Vagina (tissue), 2 donors: ENCODE measurements around the gene PARD6A. TPM values are rescaled to one million over a fixed set of nuclear protein-coding genes. Genes with fewer than 3 reads are reported as not detected.

Experiments used
- DNase-seq, 2 donors: peaks; one replicate each; pipeline ENCODE4 v3.0.0-alpha.2; 2017; ENCODE audit errors: extremely low spot score in 2 of 2
- H3K27ac ChIP-seq: fragments of 200-600 bp; sonication (generic); one replicate; pipeline ENCODE4 v1.5.1; 2019
- H3K27me3 ChIP-seq: fragments of 200-600 bp; sonication (generic); one replicate; pipeline ENCODE4 v1.5.1; 2019
- H3K36me3 ChIP-seq, 2 donors: fragments of 200-600 bp; sonication (generic); one replicate each; pipeline ENCODE4 v1.5.1; 2017 to 2019
- H3K4me1 ChIP-seq: fragments of 200-600 bp; sonication (generic); one replicate; pipeline ENCODE4 v1.5.1; 2019
- H3K4me3 ChIP-seq, 2 donors: fragments of 200-600 bp; sonication (generic); 1 replicate in 1 of 2; 2 replicates in 1 of 2; pipeline ENCODE4 v1.5.1; 2016 to 2019
- H3K9me3 ChIP-seq: fragments of 200-600 bp; sonication (generic); one replicate; pipeline ENCODE4 v1.5.1; 2019
- CTCF ChIP-seq, 3 experiments: fragments of 450-650 bp in 2 of 3; fragments of 200-600 bp in 1 of 3; sonication (generic) in 1 of 3; IDR thresholded peaks; one replicate each; pipeline ENCODE4 v1.5.1; 2017 to 2019; ENCODE audit warnings: antibody characterized with exemption in 3 of 3, mild to moderate bottlenecking in 2 of 3, moderate library complexity in 2 of 3
- POLR2A ChIP-seq, 2 donors: fragments of 450-650 bp; IDR thresholded peaks; one replicate each; pipeline ENCODE4 v1.6.1; 2017; ENCODE audit warnings: antibody characterized with exemption in 2 of 2, mild to moderate bottlenecking in 2 of 2, moderate library complexity in 2 of 2
- POLR2AphosphoS5 ChIP-seq, 2 donors: sonication (generic); formaldehyde crosslinking; IDR thresholded peaks; one replicate each; pipeline ENCODE4 v1.9.0; 2017; ENCODE audit warnings: antibody characterized with exemption in 2 of 2, mild to moderate bottlenecking in 2 of 2, low read depth in 1 of 2; ENCODE audit not compliant: insufficient read depth in 1 of 2
- intact Hi-C: fragments of 100-400 bp; cut with DNase I; formaldehyde crosslinking; loops from one replicate; pipeline ENCODE4 v1.15.1; 2023
- total RNA-seq: library from RNA; depleted of rRNA; stranded (reverse); fragments of >200 nt; gene quantifications from one replicate; pipeline ENCODE4 v1.2.3, GENCODE V29; 2016

Gene PARD6A
- total RNA-seq, 1 donor from 2014 or later: 1.2 TPM

- H3K4me1 ChIP-seq: peaks cover 37% of the 10 kb centered on the region
- no peaks in the 10 kb centered on the region for H3K27me3 ChIP-seq
- peak overlapping the region; percentile 67 to 78 for H3K4me3 ChIP-seq
- H3K36me3 ChIP-seq: no peaks in the 10 kb centered on the region
- H3K9me3 ChIP-seq: no peaks in the 10 kb centered on the region
- TF ChIP-seq CTCF (IDR thresholded peaks at IDR 0.05): no peak
- TF ChIP-seq POLR2AphosphoS5 (IDR thresholded peaks at IDR 0.05; ENCODE audit: insufficient read depth in 1 of 2, low read depth in 1 of 2): no peak
- no peak for TF ChIP-seq POLR2A (IDR thresholded peaks at IDR 0.05)
- peak overlapping the region; percentile 90 for H3K27ac ChIP-seq
- intact Hi-C loops: loop anchor here (2.0 kb wide), 1 partner anchor 105 kb away; the partner anchor contains the start of gene CTCF
- no peak for DNase-seq
Observed at GRCh38 chr16:67667453-67667816, 6.7 kb downstream of the PARD6A start.

DNA sequence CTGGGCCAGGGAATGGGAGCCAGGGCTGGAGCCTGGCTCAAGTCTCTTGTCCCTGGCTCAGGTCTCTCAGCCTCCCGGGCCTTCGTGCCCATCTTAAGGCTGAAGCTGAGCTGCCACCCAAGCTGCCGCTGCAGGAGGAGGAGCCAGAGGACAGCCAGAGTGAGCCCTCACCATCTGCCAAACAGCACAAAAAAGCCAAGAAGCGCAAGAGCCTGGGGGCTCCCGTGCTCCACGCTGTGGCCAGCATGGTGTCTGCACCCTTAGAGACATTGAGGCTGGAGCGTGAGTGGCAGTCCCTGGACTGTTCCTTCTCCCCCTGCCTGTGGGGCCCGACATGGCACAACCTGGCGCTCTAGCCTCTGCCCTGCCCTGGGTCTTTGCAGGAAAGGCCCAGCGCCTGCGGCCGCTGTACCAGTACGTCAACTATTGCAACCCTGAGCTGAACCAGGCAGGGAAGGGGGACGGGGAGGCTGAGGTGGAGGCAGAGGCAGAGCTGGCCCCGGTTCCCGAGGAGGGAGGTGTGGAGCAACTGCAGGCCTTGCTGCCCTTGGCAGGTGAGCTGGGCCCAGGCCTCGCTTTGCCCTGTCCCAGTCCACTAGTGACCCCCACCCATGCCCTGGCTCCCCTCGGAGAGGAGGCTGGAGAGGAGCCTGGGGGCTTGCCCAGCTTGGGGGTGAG is 7.2 kb downstream of the PARD6A start:
- Histone ChIP-seq H3K9me3 (no peaks in the 10 kb centered on the region), H3K27me3 (no peaks in the 10 kb centered on the region), H3K36me3 (no peaks in the 10 kb centered on the region), H3K27ac (peak overlapping the region; percentile 90), H3K4me3 (peak overlapping the region; percentile 67 to 78), H3K4me1 (peaks cover 40% of the 10 kb centered on the region)
- intact Hi-C loops: loop anchor here (2.0 kb wide), 2 partner anchors 105 to 147 kb away; partner anchors contain the start of gene CTCF
- TF ChIP-seq CTCF (IDR thresholded peaks at IDR 0.05) (peak; percentile 32 to 86 (median 64)), POLR2A (IDR thresholded peaks at IDR 0.05) (no peak), POLR2AphosphoS5 (IDR thresholded peaks at IDR 0.05; ENCODE audit: insufficient read depth in 1 of 2, low read depth in 1 of 2) (peak; percentile 45 to 68)
- DNase-seq: no peak

- intact Hi-C loops: loop anchor here (2.0 kb wide), 1 partner anchor 148 kb away; no protein-coding TSS in a partner anchor
- DNase-seq: no peak
- no peak for TF ChIP-seq CTCF (IDR thresholded peaks at IDR 0.05)
- TF ChIP-seq POLR2AphosphoS5 (IDR thresholded peaks at IDR 0.05; ENCODE audit: insufficient read depth in 1 of 2, low read depth in 1 of 2): no peak
- no peak for TF ChIP-seq POLR2A (IDR thresholded peaks at IDR 0.05)
- no peak overlapping the region for H3K4me3 ChIP-seq
- no peak overlapping the region for H3K27ac ChIP-seq
- H3K4me1 ChIP-seq: peaks cover 47% of the 10 kb centered on the region
- H3K27me3 ChIP-seq: no peaks in the 10 kb centered on the region
- no peaks in the 10 kb centered on the region for H3K36me3 ChIP-seq
- no peaks in the 10 kb centered on the region for H3K9me3 ChIP-seq
Observed at GRCh38 chr16:67668495-67669157, 7.9 kb downstream of the PARD6A start.

GRCh38 chr16:67669499-67670101 is 8.8 kb downstream of the PARD6A start:
- H3K27ac ChIP-seq: no peak overlapping the region
- no peaks in the 10 kb centered on the region for H3K27me3 ChIP-seq
- H3K4me3 ChIP-seq: no peak overlapping the region
- no peak for DNase-seq
- no peaks in the 10 kb centered on the region for H3K9me3 ChIP-seq
- H3K36me3 ChIP-seq: no peaks in the 10 kb centered on the region
- peaks cover 56% of the 10 kb centered on the region for H3K4me1 ChIP-seq
- TF ChIP-seq POLR2A (IDR thresholded peaks at IDR 0.05): no peak
- TF ChIP-seq CTCF (IDR thresholded peaks at IDR 0.05): no peak
- no peak for TF ChIP-seq POLR2AphosphoS5 (IDR thresholded peaks at IDR 0.05; ENCODE audit: insufficient read depth in 1 of 2, low read depth in 1 of 2)
- intact Hi-C loops: loop anchor here (2.0 kb wide), 1 partner anchor 149 kb away; no protein-coding TSS in a partner anchor
